Activated B cell treated with CpG ODN at 0.5 μM for 24 hours (primary cell): ENCODE data around the gene XPNPEP2. TPM values are rescaled to one million over a fixed set of nuclear protein-coding genes. Genes with fewer than 3 reads are reported as not detected.

Source experiments
- ATAC-seq: fragments of 200-7000 bp; cut with Tn5 transposase; one replicate; pipeline ENCODE4 v1.10.0; 2021; ENCODE audit warnings: low read depth, mild to moderate bottlenecking, moderate library complexity
- CTCF ChIA-PET: fragments of 350-600 bp; sonication (Branson Sonifier 250); formaldehyde crosslinking; loops from one replicate; lab custom pipeline; 2021; ENCODE audit warnings: antibody characterized with exemption; lab: Charles Lee
- POLR2A ChIA-PET: fragments of 350-600 bp; sonication (Branson Sonifier 250); formaldehyde crosslinking; loops from one replicate; lab custom pipeline; 2021; ENCODE audit warnings: antibody characterized with exemption; lab: Charles Lee
- DNase-seq: peaks from one replicate; pipeline ENCODE4 v3.0.0; 2022
- H3K27ac Mint-ChIP-seq: one replicate; pipeline ENCODE4 v1.8.0; 2020; ENCODE audit warnings: mixed read lengths
- H3K27me3 Mint-ChIP-seq: one replicate; pipeline ENCODE4 v1.8.0; 2021; ENCODE audit warnings: mixed read lengths
- H3K36me3 Mint-ChIP-seq: one replicate; pipeline ENCODE4 v1.8.0; 2021; ENCODE audit warnings: low read depth, mixed read lengths
- H3K4me1 Mint-ChIP-seq: one replicate; pipeline ENCODE4 v1.8.0; 2021; ENCODE audit warnings: mixed read lengths
- H3K4me3 Mint-ChIP-seq: one replicate; pipeline ENCODE4 v1.8.0; 2020; ENCODE audit warnings: mild to moderate bottlenecking, mixed read lengths
- H3K9me3 Mint-ChIP-seq: one replicate; pipeline ENCODE4 v1.8.0; 2020; ENCODE audit warnings: mixed read lengths
- CTCF ChIP-seq: fragments of 200-600 bp; IDR thresholded peaks from one replicate; pipeline ENCODE4 v1.8.0; 2022; ENCODE audit warnings: antibody characterized with exemption, mild to moderate bottlenecking
- intact Hi-C: fragments of 100-400 bp; cut with micrococcal nuclease; formaldehyde crosslinking; loops from one replicate; pipeline ENCODE4 v1.15.1; 2024
- total RNA-seq: library from RNA; stranded (reverse); gene quantifications from 2 replicates; pipeline ENCODE4 v1.2.3, GENCODE V29; 2022

Gene XPNPEP2
- total RNA-seq, 1 donor from 2014 or later: 0.07 TPM

- intact Hi-C loops: no loop called here
- Mint-ChIP-seq H3K9me3 (no peaks in the 10 kb centered on the region), H3K4me3 (peak overlapping the region; percentile 44), H3K4me1 (peaks cover 21% of the 10 kb centered on the region), H3K27me3 (no peaks in the 10 kb centered on the region), H3K36me3 (peaks cover 16% of the 10 kb centered on the region), H3K27ac (no peak overlapping the region)
- ATAC-seq: no peak
- DNase-seq: no peak
- POLR2A ChIA-PET: interaction anchor here (0.7 kb wide), 1 partner anchor 32 kb away, joined by 3 read pairs; no protein-coding TSS in a partner anchor
- CTCF ChIA-PET: no interaction called here
- TF ChIP-seq CTCF: no peak
These were observed 69.5 kb downstream of the XPNPEP2 start for GRCh38 chrX:129808158-129808828.

- H3K4me1 Mint-ChIP-seq: peaks cover 21% of the 10 kb centered on the region
- H3K4me3 Mint-ChIP-seq: peak overlapping the region; percentile 44
- no peaks in the 10 kb centered on the region for H3K9me3 Mint-ChIP-seq
- peak; percentile 42 for ATAC-seq
- no peaks in the 10 kb centered on the region for H3K27me3 Mint-ChIP-seq
- intact Hi-C loops: no loop called here
- peaks cover 17% of the 10 kb centered on the region for H3K36me3 Mint-ChIP-seq
- ChIA-PET POLR2A (interaction anchor here (0.7 kb wide), 1 partner anchor 33 kb away, joined by 3 read pairs; no protein-coding TSS in a partner anchor), CTCF (no interaction called here)
- no peak for DNase-seq
- no peak for TF ChIP-seq CTCF
- peak overlapping the region; percentile 18 for H3K27ac Mint-ChIP-seq
These were observed 70.3 kb downstream of the XPNPEP2 start for GRCh38 chrX:129808829-129809796.

- no peak overlapping the region for H3K27ac Mint-ChIP-seq
- H3K9me3 Mint-ChIP-seq: no peaks in the 10 kb centered on the region
- CTCF ChIA-PET: no interaction called here
- no peak for TF ChIP-seq CTCF
- peaks cover 12% of the 10 kb centered on the region for H3K4me1 Mint-ChIP-seq
- no peak for DNase-seq
- intact Hi-C loops: no loop called here
- no peaks in the 10 kb centered on the region for H3K27me3 Mint-ChIP-seq
- POLR2A ChIA-PET: no interaction called here
- ATAC-seq: no peak
- H3K36me3 Mint-ChIP-seq: peaks cover 13% of the 10 kb centered on the region
- H3K4me3 Mint-ChIP-seq: no peak overlapping the region
These were observed 75.0 kb downstream of the XPNPEP2 start for GRCh38 chrX:129813662-129814368.

GRCh38 chrX:129818123-129818522 lies 79.3 kb downstream of the XPNPEP2 start:
- ChIA-PET CTCF (no interaction called here), POLR2A (no interaction called here)
- peaks cover 1% of the 10 kb centered on the region for H3K36me3 Mint-ChIP-seq
- no peak for TF ChIP-seq CTCF
- ATAC-seq: no peak
- H3K27me3 Mint-ChIP-seq: no peaks in the 10 kb centered on the region
- intact Hi-C loops: no loop called here
- no peaks in the 10 kb centered on the region for H3K4me1 Mint-ChIP-seq
- no peak for DNase-seq
- H3K4me3 Mint-ChIP-seq: no peak overlapping the region
- H3K9me3 Mint-ChIP-seq: no peaks in the 10 kb centered on the region
- H3K27ac Mint-ChIP-seq: no peak overlapping the region

Other genes with a start within 250 kb of the XPNPEP2 start
- gene SMARCA1, start 215.5 kb upstream of the XPNPEP2 start, total RNA-seq: 0.73 and 1.1 TPM in 2 replicates
- 5.4 and 7.5 TPM in 2 replicates for gene OCRL, start 198.7 kb upstream of the XPNPEP2 start, total RNA-seq
- gene APLN, start 84.0 kb upstream of the XPNPEP2 start, total RNA-seq: not detected in 2 replicates
- gene SASH3, start 41.0 kb downstream of the XPNPEP2 start, total RNA-seq: 209 TPM in 2 replicates
- 3.9 and 4.2 TPM in 2 replicates for gene ZDHHC9, start 104.9 kb downstream of the XPNPEP2 start, total RNA-seq
- gene UTP14A, start 167.2 kb downstream of the XPNPEP2 start, total RNA-seq: 33.0 and 33.6 TPM in 2 replicates
- gene BCORL1, start 243.7 kb downstream of the XPNPEP2 start, total RNA-seq: 8.0 and 8.2 TPM in 2 replicates